NT2/D1 (cell line): ENCODE measurements around the gene ADAR.

Experiments used
- YY1 ChIP-seq: IDR thresholded peaks from 2 replicates; pipeline ENCODE4 v1.6.1; 2011; ENCODE audit not compliant: insufficient read length, insufficient read depth
- ZNF274 ChIP-seq: IDR thresholded peaks from 2 replicates; pipeline ENCODE4 v1.6.1; 2011; ENCODE audit warnings: mild to moderate bottlenecking, low read depth, low read length

- TF ChIP-seq ZNF274, result no peak
- TF ChIP-seq YY1, result no peak
Measured at GRCh38 chr1:154620751-154621150, 12.8 kb upstream of the ADAR start.
